K562 (cell line): Measurements from ENCODE around the gene SEC14L1. TPM values are rescaled to one million over a fixed set of nuclear protein-coding genes. Genes with fewer than 3 reads are reported as not detected.

ENCODE experiments used
- ARNT ChIP-seq, 2 experiments: fragments of 450-650 bp; IDR thresholded peaks; 2 replicates each; pipeline ENCODE4 v1.6.1; 2016; ENCODE audit warnings: mild to moderate bottlenecking in 1 of 2
- CBFA2T2 ChIP-seq: fragments of 450-650 bp; conservative IDR thresholded peaks from 2 replicates; pipeline ENCODE4 v1.6.1; 2017; ENCODE audit warnings: mild to moderate bottlenecking
- FOXK2 ChIP-seq, 2 experiments: fragments of 450-650 bp; IDR thresholded peaks in 1 of 2; conservative IDR thresholded peaks in 1 of 2; 2 replicates each; pipeline ENCODE4 v1.6.1; 2016; ENCODE audit warnings: low read depth in 2 of 2, mild to moderate bottlenecking in 1 of 2
- HDAC2 ChIP-seq: fragments of 450-650 bp; IDR thresholded peaks from 2 replicates; pipeline ENCODE4 v1.6.1; 2016; ENCODE audit warnings: mild to moderate bottlenecking
- HEY1 ChIP-seq: fragments of 250-450 bp; sonication (Bioruptor Pico); IDR thresholded peaks from 2 replicates; pipeline ENCODE4 v1.5.0; 2020; ENCODE audit warnings: mild to moderate bottlenecking, moderate library complexity, borderline replicate concordance
- NFATC3 ChIP-seq: fragments of 450-650 bp; IDR thresholded peaks from 2 replicates; pipeline ENCODE4 v1.6.1; 2017; ENCODE audit warnings: mild to moderate bottlenecking
- NR2C2 ChIP-seq, 2 experiments: fragments of 200-800 bp in 1 of 2; sonication (Bioruptor generic) in 1 of 2; sonication (generic) in 1 of 2; formaldehyde crosslinking in 1 of 2; IDR thresholded peaks; 2 replicates each; pipeline versions ENCODE4 v1.6.1 to v1.8.0; 2016 to 2022; ENCODE audit warnings: mild to moderate bottlenecking in 1 of 2, missing compliant biosample characterization in 1 of 2, missing genetic modification characterization in 1 of 2, missing genetic modification reagents in 1 of 2
- NR3C1 ChIP-seq: sonication (generic); formaldehyde crosslinking; IDR thresholded peaks from 2 replicates; pipeline ENCODE4 v1.8.1; 2022; ENCODE audit warnings: missing genetic modification reagents
- RBBP5 ChIP-seq: fragments of 200-600 bp; sonication (generic); IDR thresholded peaks from 2 replicates; pipeline ENCODE4 v1.6.1; 2012; ENCODE audit warnings: borderline replicate concordance, mild to moderate bottlenecking, low read length, control low read depth, inconsistent platforms; ENCODE audit not compliant: insufficient read depth, poor library complexity, severe bottlenecking
- STAG1 ChIP-seq: sonication (generic); formaldehyde crosslinking; IDR thresholded peaks from 2 replicates; pipeline ENCODE4 v1.5.0; 2020; ENCODE audit warnings: missing genetic modification reagents, borderline replicate concordance
- STAT5B ChIP-seq: fragments of 250-450 bp; sonication (Bioruptor Pico); IDR thresholded peaks from 2 replicates; pipeline ENCODE4 v1.8.0; 2021; ENCODE audit warnings: mild to moderate bottlenecking, inconsistent platforms
- TAF9B ChIP-seq: fragments of 450-650 bp; IDR thresholded peaks from 2 replicates; pipeline ENCODE4 v1.6.1; 2018; ENCODE audit warnings: mild to moderate bottlenecking; ENCODE audit not compliant: partially characterized antibody
- U2AF1 ChIP-seq: fragments of 200-400 bp; formaldehyde crosslinking; optimal IDR thresholded peaks from 2 replicates; pipeline ENCODE3; 2017; ENCODE audit warnings: mild to moderate bottlenecking, low read depth, low read length, moderate library complexity
- ZNF282 ChIP-seq: sonication (generic); formaldehyde crosslinking; IDR thresholded peaks from 2 replicates; pipeline ENCODE4 v1.8.1; 2023; ENCODE audit warnings: missing genetic modification reagents
- ZNF408 ChIP-seq: fragments of 250-450 bp; sonication (Bioruptor Pico); IDR thresholded peaks from 2 replicates; pipeline ENCODE4 v1.4.0; 2020; ENCODE audit warnings: low read depth, mild to moderate bottlenecking, moderate library complexity
- ZNF444 ChIP-seq: fragments of 250-450 bp; sonication (Bioruptor Pico); IDR thresholded peaks from 2 replicates; pipeline ENCODE4 v1.4.0; 2020; ENCODE audit warnings: mild to moderate bottlenecking, moderate library complexity
- polyA plus RNA-seq, 8 experiments: library from polyadenylated mRNA; depleted of rRNA in 4 of 8; stranded (reverse) in 5 of 8; unstranded in 3 of 8; fragments of >200 nt; fragmentation: Nextera tagmentation in 2 of 8; fragmentation: Illumina TruSeq in 1 of 8; extraction: Ambion mirVana in 2 of 8; extraction: Trizol in 1 of 8; gene quantifications; 2 replicates each; pipeline versions ENCODE4 v1.2.1 to v1.2.3, GENCODE V29; 2011 to 2014; ENCODE audit warnings: inconsistent platforms in 1 of 8, missing spikeins in 1 of 8
- total RNA-seq, 7 experiments: library from RNA; depleted of rRNA in 6 of 7; stranded (reverse); fragments of >200 nt in 6 of 7; fragmentation: Illumina TruSeq in 2 of 7; extraction: Trizol in 2 of 7; gene quantifications; 2 replicates each; pipeline versions ENCODE4 v1.2.1 to v1.2.3, GENCODE V29; 2011 to 2021; ENCODE audit warnings: low replicate concordance in 1 of 7
- TF ChIP-seq, protein P1 (sequence below): IDR thresholded peaks from 2 replicates; pipeline ENCODE4 v1.6.1; 2011; ENCODE audit not compliant: insufficient read length; ENCODE audit errors: extremely low read depth
- TF ChIP-seq, protein P2 (sequence below), 2 experiments: fragments of 450-650 bp; IDR thresholded peaks; 2 replicates each; pipeline ENCODE4 v1.6.1; 2016
- TF ChIP-seq, protein P3 (sequence below): sonication (generic); formaldehyde crosslinking; IDR thresholded peaks from 2 replicates; pipeline ENCODE4 v1.8.0; 2022; ENCODE audit warnings: missing genetic modification reagents, mild to moderate bottlenecking, borderline replicate concordance
- TF ChIP-seq, protein P4 (sequence below): fragments of 250-450 bp; sonication (Bioruptor Pico); IDR thresholded peaks from 2 replicates; pipeline ENCODE4 v1.5.0; 2022; ENCODE audit warnings: mild to moderate bottlenecking
- TF ChIP-seq, protein P5 (sequence below): fragments of 250-450 bp; sonication (Bioruptor Pico); IDR thresholded peaks from 2 replicates; pipeline ENCODE4 v1.5.1; 2021; ENCODE audit warnings: mild to moderate bottlenecking

The SEC14L1 gene
- total and polyA plus RNA-seq, 9 of the 15 experiments (the other 6 are each of a cell fraction or from before 2014, with no cell fraction given): 3.1 to 39.7 (median 15.2) TPM

DNA sequence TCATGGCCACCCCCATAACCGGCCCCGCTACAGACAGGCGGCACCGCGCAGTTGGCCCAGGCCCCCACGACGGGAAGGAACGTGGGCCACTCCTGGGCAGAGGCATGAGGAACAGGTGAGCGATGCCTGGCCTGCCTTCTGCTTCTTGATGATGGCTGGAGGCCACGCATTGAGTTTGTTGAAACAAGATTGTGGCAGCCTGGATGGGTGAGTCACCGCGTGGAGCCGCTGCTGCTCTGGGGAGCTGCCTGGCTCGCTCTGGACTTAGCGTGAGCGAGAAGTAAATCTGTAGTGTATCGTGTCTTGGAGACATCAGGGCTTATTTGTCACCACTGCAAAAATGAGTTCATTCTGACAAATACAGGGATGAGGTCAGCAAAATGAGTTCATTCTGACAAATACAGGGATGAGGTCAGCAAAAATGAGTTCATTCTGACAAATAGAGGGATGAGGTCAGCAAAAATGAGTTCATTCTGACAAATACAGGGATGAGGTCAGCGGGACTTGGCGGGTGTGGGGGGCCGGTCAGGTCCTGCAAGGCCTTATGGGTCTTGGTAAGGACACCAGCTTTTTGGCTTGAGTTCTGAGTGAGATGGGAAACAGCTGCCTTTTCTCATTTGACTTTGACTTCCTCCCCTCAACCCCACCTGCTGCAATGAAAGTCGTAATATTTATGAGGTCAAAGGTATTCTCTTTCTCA is 93.0 kb downstream of the SEC14L1 start (continued):
- TF ChIP-seq, protein P1, sequence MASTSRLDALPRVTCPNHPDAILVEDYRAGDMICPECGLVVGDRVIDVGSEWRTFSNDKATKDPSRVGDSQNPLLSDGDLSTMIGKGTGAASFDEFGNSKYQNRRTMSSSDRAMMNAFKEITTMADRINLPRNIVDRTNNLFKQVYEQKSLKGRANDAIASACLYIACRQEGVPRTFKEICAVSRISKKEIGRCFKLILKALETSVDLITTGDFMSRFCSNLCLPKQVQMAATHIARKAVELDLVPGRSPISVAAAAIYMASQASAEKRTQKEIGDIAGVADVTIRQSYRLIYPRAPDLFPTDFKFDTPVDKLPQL: no peak
- TF ChIP-seq U2AF1 (no peak), NR3C1 (no peak), CBFA2T2 (peak; percentile 32; the same call in 1 of the 2 replicates), ZNF408 (CRISPR knock-in tag) (no peak), ZNF444 (no peak), NFATC3 (no peak), HEY1 (CRISPR knock-in tag) (no peak), HDAC2 (peak; percentile 78; the same call in 1 of the 2 replicates), STAG1 (no peak), ZNF282 (CRISPR knock-in tag) (no peak), RBBP5 (no peak), TAF9B (peak; percentile 98), FOXK2 (conservative IDR thresholded peaks at IDR 0.05 in 1 of 2, IDR thresholded peaks at IDR 0.05 in 1 of 2; ENCODE audit: low read depth in 2 of 2) (peak; percentile 29 to 43; a peak in 1 of 4 replicates), STAT5B (CRISPR knock-in tag) (no peak), ARNT (IDR thresholded peaks at IDR 0.05) (peak; percentile 76 to 90), NR2C2 (CRISPR knock-in tag; IDR thresholded peaks at IDR 0.05) (peak; percentile 61; the same call in 1 of the 2 replicates), NR2C2 (tag; IDR thresholded peaks at IDR 0.05) (peak; percentile 45; the same call in 1 of the 2 replicates)
- TF ChIP-seq, protein P2, sequence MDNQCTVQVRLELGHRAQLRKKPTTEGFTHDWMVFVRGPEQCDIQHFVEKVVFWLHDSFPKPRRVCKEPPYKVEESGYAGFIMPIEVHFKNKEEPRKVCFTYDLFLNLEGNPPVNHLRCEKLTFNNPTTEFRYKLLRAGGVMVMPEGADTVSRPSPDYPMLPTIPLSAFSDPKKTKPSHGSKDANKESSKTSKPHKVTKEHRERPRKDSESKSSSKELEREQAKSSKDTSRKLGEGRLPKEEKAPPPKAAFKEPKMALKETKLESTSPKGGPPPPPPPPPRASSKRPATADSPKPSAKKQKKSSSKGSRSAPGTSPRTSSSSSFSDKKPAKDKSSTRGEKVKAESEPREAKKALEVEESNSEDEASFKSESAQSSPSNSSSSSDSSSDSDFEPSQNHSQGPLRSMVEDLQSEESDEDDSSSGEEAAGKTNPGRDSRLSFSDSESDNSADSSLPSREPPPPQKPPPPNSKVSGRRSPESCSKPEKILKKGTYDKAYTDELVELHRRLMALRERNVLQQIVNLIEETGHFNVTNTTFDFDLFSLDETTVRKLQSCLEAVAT (IDR thresholded peaks at IDR 0.05): no peak
- TF ChIP-seq, protein P3, sequence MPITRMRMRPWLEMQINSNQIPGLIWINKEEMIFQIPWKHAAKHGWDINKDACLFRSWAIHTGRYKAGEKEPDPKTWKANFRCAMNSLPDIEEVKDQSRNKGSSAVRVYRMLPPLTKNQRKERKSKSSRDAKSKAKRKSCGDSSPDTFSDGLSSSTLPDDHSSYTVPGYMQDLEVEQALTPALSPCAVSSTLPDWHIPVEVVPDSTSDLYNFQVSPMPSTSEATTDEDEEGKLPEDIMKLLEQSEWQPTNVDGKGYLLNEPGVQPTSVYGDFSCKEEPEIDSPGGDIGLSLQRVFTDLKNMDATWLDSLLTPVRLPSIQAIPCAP (CRISPR knock-in tag): no peak
- TF ChIP-seq, protein P4, sequence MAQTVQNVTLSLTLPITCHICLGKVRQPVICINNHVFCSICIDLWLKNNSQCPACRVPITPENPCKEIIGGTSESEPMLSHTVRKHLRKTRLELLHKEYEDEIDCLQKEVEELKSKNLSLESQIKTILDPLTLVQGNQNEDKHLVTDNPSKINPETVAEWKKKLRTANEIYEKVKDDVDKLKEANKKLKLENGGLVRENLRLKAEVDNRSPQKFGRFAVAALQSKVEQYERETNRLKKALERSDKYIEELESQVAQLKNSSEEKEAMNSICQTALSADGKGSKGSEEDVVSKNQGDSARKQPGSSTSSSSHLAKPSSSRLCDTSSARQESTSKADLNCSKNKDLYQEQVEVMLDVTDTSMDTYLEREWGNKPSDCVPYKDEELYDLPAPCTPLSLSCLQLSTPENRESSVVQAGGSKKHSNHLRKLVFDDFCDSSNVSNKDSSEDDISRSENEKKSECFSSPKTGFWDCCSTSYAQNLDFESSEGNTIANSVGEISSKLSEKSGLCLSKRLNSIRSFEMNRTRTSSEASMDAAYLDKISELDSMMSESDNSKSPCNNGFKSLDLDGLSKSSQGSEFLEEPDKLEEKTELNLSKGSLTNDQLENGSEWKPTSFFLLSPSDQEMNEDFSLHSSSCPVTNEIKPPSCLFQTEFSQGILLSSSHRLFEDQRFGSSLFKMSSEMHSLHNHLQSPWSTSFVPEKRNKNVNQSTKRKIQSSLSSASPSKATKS (CRISPR knock-in tag): no peak
- TF ChIP-seq, protein P5, sequence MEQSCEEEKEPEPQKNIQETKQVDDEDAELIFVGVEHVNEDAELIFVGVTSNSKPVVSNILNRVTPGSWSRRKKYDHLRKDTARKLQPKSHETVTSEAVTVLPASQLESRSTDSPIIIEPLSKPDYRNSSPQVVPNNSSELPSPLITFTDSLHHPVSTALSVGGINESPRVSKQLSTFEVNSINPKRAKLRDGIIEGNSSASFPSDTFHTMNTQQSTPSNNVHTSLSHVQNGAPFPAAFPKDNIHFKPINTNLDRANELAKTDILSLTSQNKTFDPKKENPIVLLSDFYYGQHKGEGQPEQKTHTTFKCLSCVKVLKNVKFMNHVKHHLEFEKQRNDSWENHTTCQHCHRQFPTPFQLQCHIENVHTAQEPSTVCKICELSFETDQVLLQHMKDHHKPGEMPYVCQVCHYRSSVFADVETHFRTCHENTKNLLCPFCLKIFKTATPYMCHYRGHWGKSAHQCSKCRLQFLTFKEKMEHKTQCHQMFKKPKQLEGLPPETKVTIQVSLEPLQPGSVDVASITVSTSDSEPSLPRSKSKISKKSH (CRISPR knock-in tag): no peak
